Measurements from ENCODE around the gene EXO1. TPM values are rescaled to one million over a fixed set of nuclear protein-coding genes. Genes with fewer than 3 reads are reported as not detected.

Gene EXO1
- total and polyA plus RNA-seq, 2 donors (not counting 3 experiments of a cell fraction or from before 2014, with no cell fraction given), result 4.1 to 23.5 TPM

DNA sequence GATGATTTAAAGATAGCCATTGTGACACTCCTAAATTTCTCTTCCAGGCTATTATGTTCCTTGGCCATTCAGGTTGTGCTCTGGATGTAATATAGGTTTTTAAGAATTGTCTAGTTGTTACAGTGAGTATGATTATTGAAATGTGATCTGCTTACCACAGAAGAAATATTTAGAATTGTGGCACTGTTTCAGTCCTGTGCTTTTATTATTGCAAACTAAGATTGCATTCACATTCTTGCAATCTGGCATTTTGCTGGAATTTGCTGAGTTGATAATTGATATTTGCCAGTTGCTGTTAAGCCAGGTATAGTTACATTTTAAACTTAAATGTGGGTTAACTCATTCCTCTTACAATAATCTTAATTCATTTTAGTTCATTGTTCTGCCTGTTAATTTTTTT lies 22.3 kb downstream of the EXO1 start:
- ChIA-PET CTCF (no interaction called here), POLR2A (no interaction called here)
- FAIRE-seq (no peak), DNase-seq (ENCODE audit: low read depth, low spot score) (no peak)
- Histone ChIP-seq H3K9me3 (replicated peaks; ENCODE audit: control insufficient read depth, insufficient read depth, low read length) (no peaks in the 10 kb centered on the region), H3K4me2 (ENCODE audit: insufficient read depth, low read length) (no peak overlapping the region), H3K79me2 (ENCODE audit: control insufficient read depth, insufficient read depth, low read length) (no peaks in the 10 kb centered on the region), H3K27ac (ENCODE audit: insufficient read depth, low read depth, low read length) (no peak overlapping the region), H3K4me3 (replicated peaks in 1 of 3; ENCODE audit: insufficient read depth in 1 of 3, low read depth in 1 of 3, low read length in 3 of 3) (no peak overlapping the region), H2AFZ (ENCODE audit: low read depth, low read length) (no peak overlapping the region), H3K9ac (replicated peaks; ENCODE audit: extremely low read depth, insufficient read depth, low read length) (no peak overlapping the region), H3K4me1 (ENCODE audit: control insufficient read depth, extremely low read depth, insufficient read depth, low read length) (no peaks in the 10 kb centered on the region), H3K9me1 (replicated peaks; ENCODE audit: control insufficient read depth, extremely low read depth, insufficient read depth, low read length) (no peaks in the 10 kb centered on the region), H3K36me3 (ENCODE audit: control insufficient read depth in 2 of 2, extremely low read depth in 1 of 2, insufficient read depth in 2 of 2, low read length in 2 of 2) (no peaks in the 10 kb centered on the region), H3K27me3 (ENCODE audit: control insufficient read depth in 2 of 2, insufficient read depth in 2 of 2, low read length in 2 of 2) (no peaks in the 10 kb centered on the region), H4K20me1 (replicated peaks; ENCODE audit: control insufficient read depth, extremely low read depth, insufficient read depth, low read length) (no peaks in the 10 kb centered on the region)
- intact Hi-C loops (cut with micrococcal nuclease) (no loop called here), dilution Hi-C loops (cut with MboI; ENCODE audit: extremely low pct_ligation_motif_present, low sequenced_read_pairs) (no loop called here)
- no TSS peak for BruUV-seq (replicated peaks)
- TF ChIP-seq, protein P1, sequence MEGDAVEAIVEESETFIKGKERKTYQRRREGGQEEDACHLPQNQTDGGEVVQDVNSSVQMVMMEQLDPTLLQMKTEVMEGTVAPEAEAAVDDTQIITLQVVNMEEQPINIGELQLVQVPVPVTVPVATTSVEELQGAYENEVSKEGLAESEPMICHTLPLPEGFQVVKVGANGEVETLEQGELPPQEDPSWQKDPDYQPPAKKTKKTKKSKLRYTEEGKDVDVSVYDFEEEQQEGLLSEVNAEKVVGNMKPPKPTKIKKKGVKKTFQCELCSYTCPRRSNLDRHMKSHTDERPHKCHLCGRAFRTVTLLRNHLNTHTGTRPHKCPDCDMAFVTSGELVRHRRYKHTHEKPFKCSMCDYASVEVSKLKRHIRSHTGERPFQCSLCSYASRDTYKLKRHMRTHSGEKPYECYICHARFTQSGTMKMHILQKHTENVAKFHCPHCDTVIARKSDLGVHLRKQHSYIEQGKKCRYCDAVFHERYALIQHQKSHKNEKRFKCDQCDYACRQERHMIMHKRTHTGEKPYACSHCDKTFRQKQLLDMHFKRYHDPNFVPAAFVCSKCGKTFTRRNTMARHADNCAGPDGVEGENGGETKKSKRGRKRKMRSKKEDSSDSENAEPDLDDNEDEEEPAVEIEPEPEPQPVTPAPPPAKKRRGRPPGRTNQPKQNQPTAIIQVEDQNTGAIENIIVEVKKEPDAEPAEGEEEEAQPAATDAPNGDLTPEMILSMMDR (IDR thresholded peaks at IDR 0.05; ENCODE audit: extremely low read depth in 1 of 2, insufficient read depth in 1 of 2, low read depth in 1 of 2, low read length in 2 of 2), result no peak
- no peak for TF ChIP-seq POLR2A (IDR thresholded peaks at IDR 0.05; ENCODE audit: low read depth, low read length)
- no peak for TF ChIP-seq POLR2AphosphoS5 (IDR thresholded peaks at IDR 0.05; ENCODE audit: insufficient read depth, low read depth, low read length)
- TF ChIP-seq JUN (IDR thresholded peaks at IDR 0.05; ENCODE audit: borderline replicate concordance, insufficient read depth, insufficient read length, low read depth), result no peak
- no peak for TF ChIP-seq FOS (IDR thresholded peaks at IDR 0.05; ENCODE audit: borderline replicate concordance, insufficient read depth, low read length)

DNA sequence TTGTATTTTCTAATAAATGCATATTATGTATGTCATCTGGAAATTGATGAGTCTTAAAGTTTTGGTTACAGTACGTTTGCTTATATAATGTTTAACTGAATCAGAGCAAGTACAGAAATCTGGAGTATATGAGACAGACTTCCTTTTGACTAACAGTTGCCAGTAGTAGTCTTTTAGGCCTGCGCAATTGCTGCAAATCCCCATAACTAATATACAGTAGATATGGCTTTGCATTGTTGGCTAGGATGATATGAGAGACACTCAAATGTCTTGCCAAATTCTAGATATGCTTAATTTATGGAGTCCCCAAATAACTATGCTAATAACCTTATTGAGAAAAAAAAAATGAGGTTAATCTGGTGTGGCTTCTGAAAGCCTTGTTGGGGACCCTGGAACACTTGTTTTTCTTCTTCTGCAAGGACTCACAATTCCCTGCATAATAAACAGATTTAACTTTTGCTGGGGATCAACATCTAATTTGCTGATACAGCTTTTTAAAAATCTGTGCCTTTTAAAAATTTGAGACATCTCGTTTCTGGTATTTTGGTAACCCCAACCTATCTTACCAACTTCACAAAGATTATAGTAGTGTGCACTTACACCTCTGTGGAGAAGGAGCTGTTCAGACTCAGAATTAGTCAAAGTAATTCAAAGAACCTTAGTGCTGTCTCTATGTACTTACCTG lies 22.9 kb downstream of the EXO1 start:
- Histone ChIP-seq H3K4me2 (ENCODE audit: insufficient read depth, low read length) (no peak overlapping the region), H2AFZ (ENCODE audit: low read depth, low read length) (no peak overlapping the region), H3K9ac (replicated peaks; ENCODE audit: extremely low read depth, insufficient read depth, low read length) (no peak overlapping the region), H3K4me1 (ENCODE audit: control insufficient read depth, extremely low read depth, insufficient read depth, low read length) (no peaks in the 10 kb centered on the region), H4K20me1 (replicated peaks; ENCODE audit: control insufficient read depth, extremely low read depth, insufficient read depth, low read length) (no peaks in the 10 kb centered on the region), H3K36me3 (ENCODE audit: control insufficient read depth in 2 of 2, extremely low read depth in 1 of 2, insufficient read depth in 2 of 2, low read length in 2 of 2) (no peaks in the 10 kb centered on the region), H3K9me3 (replicated peaks; ENCODE audit: control insufficient read depth, insufficient read depth, low read length) (no peaks in the 10 kb centered on the region), H3K79me2 (ENCODE audit: control insufficient read depth, insufficient read depth, low read length) (no peaks in the 10 kb centered on the region), H3K27me3 (ENCODE audit: control insufficient read depth in 2 of 2, insufficient read depth in 2 of 2, low read length in 2 of 2) (no peaks in the 10 kb centered on the region), H3K4me3 (replicated peaks in 1 of 3; ENCODE audit: insufficient read depth in 1 of 3, low read depth in 1 of 3, low read length in 3 of 3) (no peak overlapping the region), H3K27ac (ENCODE audit: insufficient read depth, low read depth, low read length) (no peak overlapping the region), H3K9me1 (replicated peaks; ENCODE audit: control insufficient read depth, extremely low read depth, insufficient read depth, low read length) (no peaks in the 10 kb centered on the region)
- DNase-seq (ENCODE audit: low read depth, low spot score) (no peak), FAIRE-seq (no peak)
- intact Hi-C loops (cut with micrococcal nuclease), result no loop called here
- TF ChIP-seq MYC (IDR thresholded peaks at IDR 0.05; ENCODE audit: low read depth, low read length), result no peak
- no peak for TF ChIP-seq GATA2 (IDR thresholded peaks at IDR 0.05; ENCODE audit: insufficient read depth, insufficient read length, low read depth, low read length)
- no peak for TF ChIP-seq EZH2 (IDR thresholded peaks at IDR 0.05; ENCODE audit: borderline replicate concordance, low read depth, low read length, severe bottlenecking)
- TF ChIP-seq FOS (IDR thresholded peaks at IDR 0.05; ENCODE audit: borderline replicate concordance, insufficient read depth, low read length), result no peak
- TF ChIP-seq, protein P1 (IDR thresholded peaks at IDR 0.05; ENCODE audit: extremely low read depth in 1 of 2, insufficient read depth in 1 of 2, low read depth in 1 of 2, low read length in 2 of 2), result no peak
- TF ChIP-seq, protein P2, sequence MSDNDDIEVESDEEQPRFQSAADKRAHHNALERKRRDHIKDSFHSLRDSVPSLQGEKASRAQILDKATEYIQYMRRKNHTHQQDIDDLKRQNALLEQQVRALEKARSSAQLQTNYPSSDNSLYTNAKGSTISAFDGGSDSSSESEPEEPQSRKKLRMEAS (IDR thresholded peaks at IDR 0.05; ENCODE audit: insufficient read depth, insufficient read length), result no peak
- no peak for TF ChIP-seq POLR2AphosphoS5 (IDR thresholded peaks at IDR 0.05; ENCODE audit: insufficient read depth, low read depth, low read length)
- TF ChIP-seq JUN (IDR thresholded peaks at IDR 0.05; ENCODE audit: borderline replicate concordance, insufficient read depth, insufficient read length, low read depth), result no peak
- no peak for TF ChIP-seq POLR2A (IDR thresholded peaks at IDR 0.05; ENCODE audit: low read depth, low read length)
- ChIA-PET CTCF (no interaction called here), POLR2A (no interaction called here)
- no TSS peak for BruUV-seq (replicated peaks)
- dilution Hi-C loops (cut with MboI; ENCODE audit: extremely low pct_ligation_motif_present, low sequenced_read_pairs), result no loop called here
